CD1c-positive myeloid dendritic cell (primary cell): ENCODE results near the gene ULBP2.
"Not testable (repeated sequence)": the region's sequence is repeated elsewhere in the genome, so short reads cannot be mapped to it uniquely, and the experiment has no call there.

Experiments
- DNase-seq: peaks from one replicate; pipeline ENCODE4 v3.0.0-alpha.2; 2016; ENCODE audit errors: extremely low spot score

ULBP2 gene

DNA sequence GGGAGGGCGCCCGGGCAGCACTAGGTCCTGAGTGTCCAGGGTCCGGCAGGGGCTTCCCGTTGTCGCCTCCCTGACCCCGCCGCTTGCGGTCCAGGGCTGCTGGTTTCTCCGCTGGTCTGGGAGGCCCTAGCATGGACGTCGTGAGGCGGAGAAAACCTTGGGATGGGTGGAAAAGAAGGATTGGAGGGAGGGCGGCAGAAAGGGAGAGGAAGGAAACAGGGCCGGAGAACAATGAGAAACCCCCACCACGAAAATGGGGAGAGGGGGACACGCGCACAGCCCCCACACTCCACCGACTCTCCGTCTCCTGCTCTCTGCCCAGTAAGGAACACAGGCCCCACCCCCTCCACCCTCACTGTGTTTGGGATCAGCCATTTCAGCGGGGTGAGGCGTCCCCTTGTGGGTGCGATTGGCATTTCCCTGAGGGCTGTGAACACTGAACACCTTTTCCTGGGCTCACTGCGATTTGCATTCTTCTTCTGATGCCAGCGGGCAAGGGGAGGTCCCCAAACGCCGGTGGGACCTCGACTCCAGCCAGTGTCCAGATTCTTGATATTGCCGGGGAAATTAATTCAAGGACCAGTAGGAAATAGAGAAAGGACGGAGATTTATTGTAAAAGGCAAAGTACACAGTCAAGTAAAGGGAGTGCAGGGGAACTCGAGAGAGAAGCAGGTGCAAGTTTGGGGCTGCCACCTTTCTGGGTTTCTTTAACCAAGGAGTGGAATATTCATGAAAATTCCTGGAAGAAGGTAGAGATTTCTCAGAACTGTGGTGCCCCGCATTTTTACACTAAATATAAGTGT is 15.6 kb upstream of the ULBP2 start:
- peak; percentile 80 for DNase-seq

DNA sequence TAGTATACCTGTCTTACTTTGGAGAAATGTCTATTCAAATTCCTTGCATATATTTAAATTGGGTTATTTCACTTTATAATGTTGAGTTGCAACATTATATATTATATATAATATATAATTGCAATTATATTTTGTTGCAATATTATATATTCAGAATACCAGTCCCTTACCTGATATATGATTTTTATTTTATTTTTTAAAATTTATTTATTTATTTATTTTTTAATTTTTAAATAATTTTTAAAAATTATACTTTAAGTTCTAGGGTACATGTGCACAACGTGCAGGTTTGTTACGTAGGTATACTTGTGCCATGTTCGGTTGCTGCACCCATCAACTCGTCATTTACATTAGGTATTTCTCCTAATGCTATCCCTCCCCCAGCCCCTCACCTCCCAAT is 14.8 kb upstream of the ULBP2 start:
- DNase-seq: not testable (repeated sequence)

DNA sequence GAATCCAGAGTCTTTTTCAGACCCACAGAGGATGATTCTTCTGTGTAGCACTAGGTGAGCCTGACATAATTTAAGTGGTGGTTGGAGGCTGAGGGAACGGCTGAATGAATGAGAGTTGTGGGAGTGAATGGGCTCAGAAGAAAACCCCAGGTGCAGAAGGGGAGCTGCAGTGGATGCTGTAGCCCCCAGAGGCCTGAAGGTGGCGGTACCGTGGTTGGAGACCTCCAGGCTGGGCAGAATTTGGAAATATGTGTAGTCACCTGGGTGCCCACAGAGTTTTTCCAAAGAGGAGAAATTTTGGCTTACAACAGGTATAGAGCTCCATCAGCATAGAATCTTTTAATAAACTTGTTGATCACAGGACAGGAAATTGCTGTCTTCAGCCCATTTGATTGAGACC is 12.4 kb upstream of the ULBP2 start:
- DNase-seq: no peak

DNA sequence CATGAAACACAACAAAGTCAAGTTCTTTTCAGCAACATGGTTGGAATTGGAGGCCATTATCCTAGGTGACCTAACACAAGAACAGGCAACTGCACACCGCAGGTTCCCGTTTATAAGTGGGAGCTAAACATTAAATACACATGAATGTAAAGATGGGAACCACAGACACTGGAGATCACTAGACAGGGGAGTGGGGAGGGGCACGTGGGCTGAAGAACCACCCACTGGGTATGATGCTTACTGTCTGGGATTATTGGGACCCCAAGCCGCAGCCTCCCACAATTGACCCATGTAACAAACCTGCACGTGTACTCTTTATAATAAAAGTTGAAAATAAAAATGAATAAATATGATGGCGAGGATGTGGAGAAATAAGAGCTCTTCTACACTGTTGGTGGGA is 10.3 kb upstream of the ULBP2 start:
- no peak for DNase-seq

DNA sequence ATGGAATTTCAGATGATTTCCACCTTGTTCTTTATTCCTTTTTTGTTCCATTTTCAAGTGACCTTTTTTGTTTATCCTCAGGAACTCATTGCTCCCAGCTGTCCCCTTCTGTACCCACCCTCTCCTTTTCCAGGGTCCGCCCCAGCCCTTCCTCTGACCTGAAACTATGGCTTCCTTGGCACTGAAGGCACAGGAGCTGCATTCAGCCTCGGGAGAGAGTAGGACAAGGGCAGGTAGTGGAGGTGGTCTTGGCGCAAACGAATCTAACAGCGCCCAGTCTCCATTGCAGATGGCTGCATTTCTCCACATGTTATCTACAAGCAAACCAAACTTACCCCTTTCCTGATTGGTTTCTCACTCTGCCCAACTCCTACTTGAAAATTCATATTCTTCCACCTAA is 8.8 kb upstream of the ULBP2 start:
- no peak for DNase-seq

DNA sequence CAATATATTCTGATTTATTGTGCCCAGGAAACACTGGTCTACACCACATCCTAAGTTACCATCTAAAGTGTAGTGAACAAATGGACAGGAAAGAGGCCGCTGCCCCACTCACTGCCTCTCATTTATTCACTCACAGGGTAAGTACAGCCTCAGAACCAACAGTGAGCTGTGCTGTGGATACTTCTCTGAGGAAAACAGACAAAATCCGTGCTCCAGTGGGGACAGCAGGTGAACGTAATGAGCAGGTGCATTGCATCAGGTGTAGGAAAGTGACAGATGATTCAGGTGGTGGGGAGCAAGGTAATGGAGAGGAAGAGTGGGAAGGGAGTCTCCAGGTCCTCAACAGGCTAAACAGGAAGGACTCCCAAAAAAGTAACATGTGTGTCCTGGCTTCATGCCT is 8.4 kb upstream of the ULBP2 start:
- DNase-seq: no peak

DNA sequence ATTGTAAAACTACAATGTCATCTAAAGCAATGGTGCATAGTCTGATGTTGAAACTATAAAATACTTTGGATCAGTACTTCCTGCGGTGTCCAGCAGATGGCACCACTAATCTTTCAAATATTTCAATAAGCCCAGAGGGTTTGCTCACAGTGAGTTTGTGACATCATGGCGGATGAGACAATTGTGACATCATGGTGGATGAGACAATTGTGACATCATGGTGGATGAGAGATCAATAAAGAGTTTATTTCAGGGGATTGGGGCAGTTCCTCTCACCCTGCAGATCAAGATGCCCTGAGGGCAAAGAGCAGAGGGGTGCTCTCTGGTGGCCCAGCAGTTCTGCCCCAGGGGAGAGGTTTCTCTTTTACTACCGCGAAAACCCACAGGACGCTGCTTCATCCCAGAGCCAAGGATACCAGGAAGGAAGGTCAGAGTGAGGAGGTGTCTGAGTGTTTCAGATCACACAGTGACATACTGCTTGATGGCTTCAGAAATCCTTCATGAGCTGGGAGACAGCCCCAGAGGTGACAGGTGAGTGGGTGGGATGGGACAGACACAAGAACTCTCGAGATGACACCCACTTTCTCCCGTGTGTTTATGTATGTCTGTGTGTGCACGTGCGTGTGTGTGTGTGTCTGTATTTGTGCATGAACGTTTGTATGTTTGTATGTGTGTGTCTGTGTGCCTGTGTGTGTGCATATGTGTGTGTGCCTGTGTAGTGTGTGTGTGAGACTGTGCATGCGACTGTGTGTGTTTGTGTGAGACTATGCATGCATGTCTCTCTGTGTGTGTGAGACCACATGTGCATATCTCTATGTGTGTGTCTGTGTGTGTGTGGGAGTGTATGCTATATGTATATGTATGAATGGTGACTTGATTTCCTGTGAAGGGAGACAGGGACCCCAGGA is 7.3 kb upstream of the ULBP2 start:
- peak; percentile 85 for DNase-seq

DNA sequence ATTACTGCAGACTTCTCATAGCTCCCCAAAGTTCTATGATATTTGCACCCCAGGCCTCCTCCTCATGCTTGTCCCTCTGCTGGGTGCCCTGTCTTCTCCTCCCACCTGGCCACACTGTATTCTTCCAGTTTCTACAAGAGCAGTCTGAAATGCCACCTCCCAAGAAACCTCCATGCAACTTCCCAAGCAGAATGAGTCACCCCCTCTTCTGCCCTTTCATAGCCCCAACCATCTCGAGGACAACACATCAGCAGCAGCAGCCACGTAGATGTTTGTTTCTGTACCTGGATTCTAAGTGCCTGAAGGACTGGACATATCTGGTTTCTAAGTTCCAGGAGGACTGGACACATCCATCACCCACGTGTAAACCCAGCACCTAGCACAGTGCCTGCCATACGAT is 6.6 kb upstream of the ULBP2 start:
- no peak for DNase-seq

DNA sequence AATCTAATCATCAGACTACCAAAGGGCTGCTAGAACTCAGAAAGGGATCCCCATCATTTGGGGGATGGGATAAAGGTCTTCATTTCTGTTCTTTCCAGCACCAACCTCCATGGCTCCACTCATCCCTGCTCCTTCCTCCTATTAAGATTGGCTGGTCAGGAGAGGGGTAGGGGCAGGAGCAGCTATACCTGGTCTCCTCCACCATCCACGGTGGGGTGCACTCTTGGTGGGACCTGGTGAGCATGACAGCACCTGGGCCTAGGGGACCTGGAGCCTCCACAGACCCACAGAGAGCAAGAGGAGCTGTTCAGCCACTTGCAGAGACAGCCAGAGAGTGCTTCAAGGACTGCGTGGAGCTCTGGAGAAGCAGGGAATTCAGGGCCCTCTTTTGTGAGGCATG is 6.1 kb upstream of the ULBP2 start:
- DNase-seq: no peak

DNA sequence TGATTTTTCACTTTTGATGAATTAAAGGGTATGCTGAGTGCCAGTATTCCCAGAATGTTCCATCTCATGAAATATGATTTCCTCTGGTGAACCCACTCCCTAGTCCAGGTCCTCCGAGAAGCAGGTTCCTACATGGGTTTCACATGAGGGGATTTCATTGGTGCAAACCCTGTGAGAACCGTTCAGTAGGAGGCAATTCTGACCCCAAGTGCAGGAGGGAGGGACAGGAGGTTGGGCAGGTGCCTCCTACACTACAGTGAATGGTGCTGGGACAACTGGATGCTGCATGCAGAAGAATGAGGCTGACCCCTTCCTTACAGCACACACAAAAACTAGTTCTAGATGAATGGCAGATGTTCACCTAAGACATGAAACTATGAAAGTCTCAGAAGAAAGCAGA is 5.1 kb upstream of the ULBP2 start:
- no peak for DNase-seq

DNA sequence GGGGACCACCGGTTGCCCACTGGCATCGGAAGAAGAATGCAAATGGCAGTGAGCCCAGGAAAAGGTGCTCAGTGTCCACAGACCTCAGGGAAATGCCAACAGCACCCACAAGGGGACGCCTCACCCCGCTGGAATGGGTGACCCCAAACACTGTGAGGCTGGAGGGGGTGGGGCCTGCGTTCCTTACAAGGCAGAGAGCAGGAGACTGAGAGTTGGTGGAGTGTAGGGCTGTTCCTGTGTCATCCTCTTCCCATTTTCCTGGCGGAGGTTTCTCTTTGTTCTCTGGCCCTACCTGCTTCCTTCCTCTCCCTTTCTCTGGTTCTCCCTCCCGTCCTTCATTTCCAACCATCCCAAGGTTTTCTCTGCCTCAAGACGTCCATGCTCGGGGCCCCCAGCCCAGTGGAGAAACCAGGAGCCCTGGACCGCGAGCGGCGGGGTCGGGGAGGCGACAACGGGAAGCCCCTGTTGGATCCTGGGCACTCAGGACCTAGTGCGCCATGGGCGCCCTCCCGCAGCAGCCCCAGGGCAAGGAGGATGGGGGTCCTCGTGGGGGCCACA is 3.7 kb upstream of the ULBP2 start:
- not testable (repeated sequence) for DNase-seq

DNA sequence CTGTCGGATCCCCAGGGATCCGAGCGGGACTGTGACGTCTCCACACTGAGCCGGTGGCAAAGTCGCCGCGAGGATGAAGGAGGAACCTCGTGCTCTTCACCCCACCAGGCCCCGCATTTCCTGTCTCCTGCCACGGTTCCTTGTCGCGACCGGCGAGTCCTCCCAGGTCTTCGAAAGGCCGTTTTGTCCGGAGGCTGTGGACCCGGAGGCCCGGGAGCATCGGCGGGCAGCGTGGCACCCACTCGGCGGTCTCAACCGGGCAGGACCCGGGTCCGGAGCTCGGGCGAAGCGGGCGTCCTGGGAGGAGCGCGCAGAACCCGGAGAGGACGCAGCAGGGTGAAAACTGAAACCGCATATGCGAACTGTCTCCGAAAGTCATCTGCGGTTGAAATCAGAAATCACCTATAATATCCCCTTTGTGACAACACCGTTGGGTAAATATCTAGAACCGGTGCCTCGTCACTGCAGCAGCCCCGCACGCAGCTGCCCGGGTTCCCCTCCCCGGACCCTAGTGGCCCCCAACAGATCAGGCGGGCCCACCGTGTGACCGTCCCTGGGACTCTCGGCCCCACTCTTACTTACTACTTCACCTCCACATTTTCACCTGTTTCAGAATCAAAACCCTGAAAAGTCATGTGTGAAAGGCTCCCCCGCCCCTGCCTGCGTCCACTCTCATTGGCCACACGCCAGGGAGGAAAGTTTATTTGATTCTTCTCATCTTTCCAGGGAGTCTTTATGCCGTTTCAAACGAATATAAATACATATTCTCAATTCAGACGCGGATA is 3.1 kb upstream of the ULBP2 start:
- DNase-seq: no peak

DNA sequence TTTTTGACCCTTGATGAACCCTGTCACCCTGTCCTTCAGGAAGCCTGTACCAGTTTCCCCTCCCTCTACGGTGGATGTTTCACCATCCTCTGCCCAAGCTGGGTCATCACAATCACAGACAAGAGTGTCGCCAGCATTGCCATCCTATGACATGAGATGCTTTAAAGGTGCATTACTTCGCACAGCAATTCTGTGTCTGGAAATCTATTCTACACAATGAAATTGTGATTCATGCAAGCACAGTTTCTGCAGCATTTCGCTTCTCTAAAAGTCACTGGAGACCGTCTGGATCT is 2.5 kb upstream of the ULBP2 start:
- peak; percentile 16 for DNase-seq

DNA sequence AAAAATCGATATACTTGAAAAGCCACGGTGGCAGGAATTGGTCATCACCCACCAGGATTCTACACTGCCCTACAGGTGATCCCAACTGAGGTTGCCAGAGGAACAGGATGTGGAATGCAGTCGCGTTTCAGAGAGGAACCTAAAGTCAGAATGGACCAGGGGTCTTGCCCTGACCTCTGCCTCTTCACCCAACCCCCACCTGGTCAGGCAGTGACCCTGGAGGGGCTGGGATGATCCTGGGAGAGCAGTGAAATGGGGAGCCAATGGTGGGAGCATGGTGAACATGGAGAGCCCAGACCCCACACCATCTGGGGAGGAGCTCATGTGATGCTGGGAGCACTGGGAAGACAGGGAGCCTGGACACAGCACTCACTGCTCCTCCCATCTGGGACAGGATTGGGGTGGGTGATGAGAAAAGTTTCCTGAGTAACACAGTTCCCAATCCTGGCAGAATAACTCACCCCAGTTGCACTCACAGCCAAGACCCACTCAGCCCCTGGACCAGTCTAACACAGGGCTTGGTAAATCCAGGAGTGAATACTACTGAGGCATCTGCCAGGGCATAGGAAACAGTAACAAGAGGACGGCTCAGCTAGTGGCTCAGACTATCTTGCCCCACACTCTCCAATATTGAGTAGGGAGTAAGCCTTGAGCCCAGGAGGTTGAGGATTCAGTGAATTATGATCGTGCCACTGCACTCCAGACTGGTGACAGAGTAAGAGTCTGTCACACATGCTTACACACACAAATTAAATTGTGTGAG is 1.7 kb upstream of the ULBP2 start:
- DNase-seq: no peak

DNA sequence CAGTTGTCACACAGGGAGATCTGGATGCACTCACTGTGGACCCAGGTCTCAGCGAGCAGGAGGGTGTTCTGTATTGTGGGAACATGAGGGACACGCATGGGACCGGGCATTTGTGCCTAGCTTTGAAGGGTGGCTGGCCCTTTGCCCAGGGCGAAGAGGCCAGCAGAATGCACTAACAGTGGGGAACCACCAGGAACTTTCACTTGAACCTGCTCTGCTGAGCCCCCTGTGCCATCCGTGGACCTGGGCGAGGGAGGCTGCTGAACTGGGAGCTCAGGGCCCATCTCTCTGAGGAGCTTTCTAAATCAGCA is 1.2 kb upstream of the ULBP2 start:
- no peak for DNase-seq

DNA sequence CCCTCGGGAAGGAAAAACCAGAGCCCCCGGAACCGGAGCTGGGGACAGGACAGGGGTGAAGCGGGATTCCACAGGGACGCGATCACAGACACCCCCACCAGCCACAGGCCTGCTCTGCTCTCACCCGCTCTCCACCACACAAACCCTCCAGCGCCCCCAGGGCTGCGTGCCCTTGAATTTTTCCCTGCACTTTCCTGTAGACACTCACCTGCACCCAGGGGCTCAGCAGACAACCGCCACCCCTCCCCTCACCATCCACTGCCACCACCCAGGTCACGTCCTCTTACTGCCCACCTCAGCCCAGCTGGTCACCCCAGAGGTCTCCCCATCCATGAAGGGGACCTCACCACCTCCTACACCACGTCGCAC is 631 bp downstream of the ULBP2 start:
- no peak for DNase-seq

DNA sequence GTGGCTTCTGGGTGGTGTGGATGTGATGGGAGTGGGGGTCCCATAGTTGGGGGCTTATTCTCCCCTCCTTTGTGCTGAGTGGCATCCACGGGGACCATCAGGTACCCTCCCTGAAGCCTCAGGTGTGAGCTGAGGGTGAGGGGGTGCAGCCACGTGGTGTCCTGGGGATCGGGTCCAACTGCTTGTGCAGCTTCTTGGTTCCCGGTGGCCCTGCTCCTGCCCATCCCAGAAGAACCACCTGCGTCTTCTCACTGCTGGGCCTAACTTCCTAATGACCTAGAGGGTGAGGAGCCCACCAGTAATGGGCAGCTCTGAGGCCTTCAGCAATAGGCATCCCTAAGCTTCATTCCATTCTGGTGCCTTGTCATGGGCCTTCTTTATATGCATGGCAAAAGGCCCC is 1.5 kb downstream of the ULBP2 start:
- not testable (repeated sequence) for DNase-seq

DNA sequence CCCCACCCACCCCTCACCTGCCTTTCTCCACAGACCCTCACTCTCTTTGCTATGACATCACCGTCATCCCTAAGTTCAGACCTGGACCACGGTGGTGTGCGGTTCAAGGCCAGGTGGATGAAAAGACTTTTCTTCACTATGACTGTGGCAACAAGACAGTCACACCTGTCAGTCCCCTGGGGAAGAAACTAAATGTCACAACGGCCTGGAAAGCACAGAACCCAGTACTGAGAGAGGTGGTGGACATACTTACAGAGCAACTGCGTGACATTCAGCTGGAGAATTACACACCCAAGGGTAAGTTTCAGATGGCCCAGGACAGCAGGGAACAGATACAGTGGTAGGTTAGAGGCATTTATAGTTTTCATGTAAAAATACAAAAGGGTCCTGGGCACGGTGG is 3.5 kb downstream of the ULBP2 start:
- not testable (repeated sequence) for DNase-seq

DNA sequence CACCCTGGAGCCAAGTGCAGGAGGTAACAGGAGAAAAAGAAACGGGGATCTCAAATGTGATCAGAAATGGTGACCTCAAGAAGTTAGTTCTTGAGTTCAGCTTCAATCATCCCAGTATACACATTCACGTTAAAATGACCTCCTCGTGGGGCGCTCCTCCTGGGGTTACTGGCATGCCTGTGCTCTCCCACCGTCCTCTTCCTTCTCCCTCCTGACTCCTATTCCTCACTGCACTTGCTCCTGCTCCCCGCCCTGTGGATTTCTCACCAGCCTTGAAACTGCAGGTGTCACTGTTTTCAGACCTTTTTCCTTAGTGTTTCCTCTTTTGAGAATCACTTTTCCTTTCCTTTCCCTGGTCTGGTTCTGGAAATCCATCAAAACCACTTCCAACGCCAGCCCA is 4.8 kb downstream of the ULBP2 start:
- DNase-seq: not testable (repeated sequence)

DNA sequence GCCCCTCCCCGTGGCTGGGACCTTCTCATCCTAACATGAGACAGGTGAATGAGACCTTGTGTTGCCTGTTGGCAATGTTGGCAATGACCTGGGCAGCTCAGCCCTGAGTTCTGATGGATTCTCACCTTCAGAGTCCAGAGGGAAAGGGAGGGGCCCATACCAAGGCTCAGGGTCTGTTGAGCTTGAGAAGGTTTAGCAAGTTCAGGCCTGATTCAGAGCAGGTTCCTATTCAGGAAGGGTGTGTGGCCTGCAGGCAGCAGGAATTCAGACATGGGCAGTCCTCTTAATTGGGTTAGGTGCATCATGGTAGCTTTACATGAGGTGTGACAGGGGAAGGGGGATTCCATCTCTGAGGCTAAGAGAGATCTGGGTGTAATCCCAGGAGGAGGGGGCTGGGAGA is 5.7 kb downstream of the ULBP2 start:
- DNase-seq: not testable (repeated sequence)

DNA sequence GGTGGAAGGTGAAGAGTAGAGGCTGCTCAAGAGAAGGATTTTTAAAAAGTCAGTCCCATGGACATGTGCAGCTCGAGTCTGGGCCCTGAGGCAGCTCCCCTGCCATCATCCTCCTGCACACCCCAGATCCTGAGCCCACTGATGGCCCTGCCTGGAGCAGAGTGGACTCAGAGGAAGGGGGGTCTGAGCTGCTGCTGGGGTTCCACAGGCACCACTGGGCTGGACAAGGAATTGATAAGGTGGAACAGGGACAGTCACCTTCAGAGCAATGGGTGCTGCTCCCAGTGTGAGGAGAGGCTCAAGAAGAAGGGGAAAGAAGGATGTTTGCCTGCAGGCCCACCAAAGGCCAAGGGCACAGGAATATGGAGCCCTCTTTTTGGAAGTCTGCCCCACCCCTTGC is 6.2 kb downstream of the ULBP2 start:
- no peak for DNase-seq

DNA sequence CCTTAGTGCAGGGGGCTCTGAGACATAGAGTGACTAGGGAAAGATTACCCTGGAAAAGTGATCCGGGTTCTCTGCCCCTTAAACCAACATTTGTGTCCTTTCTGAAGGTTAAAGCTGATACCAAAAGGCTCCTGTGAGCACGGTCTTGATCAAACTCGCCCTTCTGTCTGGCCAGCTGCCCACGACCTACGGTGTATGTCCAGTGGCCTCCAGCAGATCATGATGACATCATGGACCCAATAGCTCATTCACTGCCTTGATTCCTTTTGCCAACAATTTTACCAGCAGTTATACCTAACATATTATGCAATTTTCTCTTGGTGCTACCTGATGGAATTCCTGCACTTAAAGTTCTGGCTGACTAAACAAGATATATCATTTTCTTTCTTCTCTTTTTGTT is 6.8 kb downstream of the ULBP2 start:
- DNase-seq: no peak
